B cell (primary cell): ENCODE results near the gene MX1. TPM values are rescaled to one million over a fixed set of nuclear protein-coding genes. Genes with fewer than 3 reads are reported as not detected.

Source experiments
- ATAC-seq: fragments of 200-7000 bp; cut with Tn5 transposase; one replicate; pipeline ENCODE4 v1.10.0; 2021; ENCODE audit warnings: low read depth, mild to moderate bottlenecking, moderate number of reproducible peaks, moderate library complexity
- CTCF ChIA-PET: fragments of 350-600 bp; sonication (Branson Sonifier 250); formaldehyde crosslinking; loops from one replicate; lab custom pipeline; 2021; ENCODE audit warnings: antibody characterized with exemption, inconsistent platforms; lab: Charles Lee
- POLR2A ChIA-PET: fragments of 350-600 bp; sonication (Branson Sonifier 250); formaldehyde crosslinking; loops from one replicate; lab custom pipeline; 2021; ENCODE audit warnings: antibody characterized with exemption; lab: Charles Lee
- DNase-seq: peaks from one replicate; pipeline ENCODE4 v3.0.0; 2013
- H2AFZ ChIP-seq: 2 replicates; pipeline ENCODE4 v1.6.1; 2012; ENCODE audit warnings: mild to moderate bottlenecking, low read depth, low read length; ENCODE audit not compliant: insufficient read depth, poor library complexity, severe bottlenecking
- H3K27ac ChIP-seq, 2 donors: 1 replicate in 1 of 2; 2 replicates in 1 of 2; pipeline ENCODE4 v1.5.1; 2012 to 2013; ENCODE audit warnings: low read length in 2 of 2, mild to moderate bottlenecking in 2 of 2, moderate library complexity in 1 of 2
- H3K27me3 ChIP-seq, 4 experiments: fragments of 200-600 bp in 1 of 4; sonication (generic) in 1 of 4; replicated peaks in 1 of 4; 1 replicate in 2 of 4; 2 replicates in 2 of 4; pipeline versions ENCODE4 v1.6.1 to v1.7.0; 2013 to 2016; ENCODE audit warnings: low read length in 3 of 4, mild to moderate bottlenecking in 2 of 4, mixed read lengths in 1 of 4, moderate library complexity in 1 of 4; ENCODE audit not compliant: insufficient read depth in 4 of 4, control insufficient read depth in 3 of 4; ENCODE audit errors: control extremely low read depth in 1 of 4
- H3K36me3 ChIP-seq, 2 experiments: replicated peaks in 1 of 2; 1 replicate in 1 of 2; 2 replicates in 1 of 2; pipeline versions ENCODE4 v1.6.1 to v1.7.1; 2013; ENCODE audit warnings: low read length in 1 of 2; ENCODE audit not compliant: insufficient read depth in 2 of 2, control insufficient read depth in 1 of 2; ENCODE audit errors: control extremely low read depth in 1 of 2, extremely low read depth in 1 of 2
- H3K4me1 ChIP-seq, 2 donors: fragments of 200-600 bp in 1 of 2; sonication (generic) in 1 of 2; 1 replicate in 1 of 2; 2 replicates in 1 of 2; pipeline versions ENCODE4 v1.5.1 to v1.6.1; 2013 to 2017; ENCODE audit warnings: low read length in 2 of 2; ENCODE audit not compliant: control insufficient read depth in 2 of 2, insufficient read depth in 2 of 2
- H3K4me2 ChIP-seq: replicated peaks from 2 replicates; pipeline ENCODE3; 2012; ENCODE audit warnings: mild to moderate bottlenecking, low read depth, low read length; ENCODE audit not compliant: poor library complexity, severe bottlenecking
- H3K4me3 ChIP-seq, 5 experiments: fragments of 200-600 bp in 1 of 5; sonication (generic) in 1 of 5; 1 replicate in 3 of 5; 2 replicates in 2 of 5; pipeline versions ENCODE4 v1.5.1 to v1.7.0; 2011 to 2016; ENCODE audit warnings: low read length in 4 of 5, mild to moderate bottlenecking in 4 of 5, low read depth in 2 of 5, control low read depth in 1 of 5, moderate library complexity in 1 of 5; ENCODE audit not compliant: insufficient read depth in 1 of 5; ENCODE audit errors: control extremely low read depth in 1 of 5, extremely low read depth in 1 of 5
- H3K79me2 ChIP-seq: fragments of 200-600 bp; sonication (generic); one replicate; pipeline ENCODE4 v1.6.0; 2016; ENCODE audit warnings: low read length; ENCODE audit not compliant: control insufficient read depth, insufficient read depth
- H3K9ac ChIP-seq: fragments of 200-600 bp; sonication (generic); 2 replicates; pipeline ENCODE4 v1.6.1; 2017; ENCODE audit warnings: mild to moderate bottlenecking, low read length, moderate library complexity
- H3K9me3 ChIP-seq, 3 donors: one replicate each; pipeline versions ENCODE4 v1.6.1 to v1.7.1; 2013; ENCODE audit warnings: low read length in 2 of 3; ENCODE audit not compliant: control insufficient read depth in 2 of 3, insufficient read depth in 1 of 3; ENCODE audit errors: control extremely low read depth in 1 of 3
- H4K20me1 ChIP-seq: 2 replicates; pipeline ENCODE4 v1.6.0; 2012; ENCODE audit warnings: mild to moderate bottlenecking, low read length; ENCODE audit not compliant: insufficient read depth, control insufficient read depth, poor library complexity, severe bottlenecking
- H3K27ac Mint-ChIP-seq: one replicate; pipeline ENCODE4 v1.8.0; 2021; ENCODE audit warnings: mixed read lengths
- H3K27me3 Mint-ChIP-seq: one replicate; pipeline ENCODE4 v1.8.0; 2021; ENCODE audit warnings: mixed read lengths
- H3K4me1 Mint-ChIP-seq: one replicate; pipeline ENCODE4 v1.8.0; 2021; ENCODE audit warnings: mixed read lengths
- H3K4me3 Mint-ChIP-seq: one replicate; pipeline ENCODE4 v1.8.0; 2021; ENCODE audit warnings: mixed read lengths
- H3K9me3 Mint-ChIP-seq: one replicate; pipeline ENCODE4 v1.8.0; 2022; ENCODE audit warnings: mixed read lengths; ENCODE audit not compliant: insufficient read depth
- CTCF ChIP-seq: fragments of 200-600 bp; IDR thresholded peaks from one replicate; pipeline ENCODE4 v1.8.0; 2022; ENCODE audit warnings: antibody characterized with exemption, mild to moderate bottlenecking
- EZH2 ChIP-seq: IDR thresholded peaks from 2 replicates; pipeline ENCODE4 v1.6.1; 2012; ENCODE audit warnings: borderline replicate concordance, low read depth, mild to moderate bottlenecking, moderate library complexity, low read length; ENCODE audit not compliant: insufficient read depth, poor library complexity, severe bottlenecking
- WGBS: methylation state at CpG from one replicate; pipeline ENCODE4 v1.1.5; 2013; ENCODE audit warnings: missing lambda C conversion rate; ENCODE audit not compliant: insufficient coverage; 5-methylcytosine and 5-hydroxymethylcytosine counted together
- intact Hi-C: fragments of 100-400 bp; cut with micrococcal nuclease; formaldehyde crosslinking; loops from one replicate; pipeline ENCODE4 v1.10.0; 2022
- polyA plus RNA-seq: library from polyadenylated mRNA; depleted of rRNA; stranded (reverse); fragments of >200 nt; gene quantifications from 2 replicates; pipeline ENCODE4 v1.2.3, GENCODE V29; 2012
- total RNA-seq, 2 donors: library from RNA; stranded (reverse); fragments of 120-200 nt in 1 of 2; gene quantifications; 1 replicate in 1 of 2; 2 replicates in 1 of 2; pipeline versions ENCODE4 v1.2.3 to v1.2.4, GENCODE V29; 2013 to 2022

Gene MX1
- total and polyA plus RNA-seq, 2 donors (not counting 1 experiment from before 2014, with no cell fraction given), result 57.6 to 62.9 TPM

- no peak overlapping the region for H3K27ac ChIP-seq
- intact Hi-C loops, result no loop called here
- no peak overlapping the region for H3K9ac ChIP-seq
- no peak overlapping the region for H2AFZ ChIP-seq
- H3K36me3 ChIP-seq, result peaks cover 3 to 59% of the 10 kb centered on the region in 2 experiments
- peaks cover 0 to 8% (median 4%) of the 10 kb centered on the region in 3 donors for H3K9me3 ChIP-seq
- H3K79me2 ChIP-seq, result peaks cover 7% of the 10 kb centered on the region
- Mint-ChIP-seq H3K27ac (no peak overlapping the region), H3K4me1 (peaks cover 67% of the 10 kb centered on the region), H3K4me3 (peak overlapping the region; percentile 14), H3K9me3 (peaks cover 4% of the 10 kb centered on the region), H3K27me3 (no peaks in the 10 kb centered on the region)
- ChIA-PET CTCF (interaction anchor here (1.4 kb wide), 1 partner anchor 13 kb away, joined by 4 read pairs; no protein-coding TSS in a partner anchor), POLR2A (no interaction called here)
- ATAC-seq, result no peak
- no peaks in the 10 kb centered on the region for H3K27me3 ChIP-seq
- TF ChIP-seq CTCF (no peak), EZH2 (no peak)
- H3K4me1 ChIP-seq, result peaks cover 49 to 60% of the 10 kb centered on the region in 2 donors
- no peak overlapping the region for H3K4me2 ChIP-seq
- WGBS, result 96% methylated on average over 4 of the region's 9 CpGs
- peaks cover 8% of the 10 kb centered on the region for H4K20me1 ChIP-seq
- H3K4me3 ChIP-seq, result no peak overlapping the region
- no peak for DNase-seq
These were observed 4.0 kb downstream of the MX1 start for GRCh38 chr21:41429925-41430491.

- Histone ChIP-seq H3K9me3 (peaks cover 3 to 9% (median 4%) of the 10 kb centered on the region in 3 donors), H3K36me3 (peaks cover 3 to 79% of the 10 kb centered on the region in 2 experiments), H3K27ac (peak overlapping the region; percentile 6 to 19), H3K27me3 (no peaks in the 10 kb centered on the region), H3K9ac (peak overlapping the region; percentile 0), H2AFZ (no peak overlapping the region), H3K79me2 (no peaks in the 10 kb centered on the region), H3K4me1 (peaks cover 42 to 49% of the 10 kb centered on the region in 2 donors), H3K4me2 (peak overlapping the region; percentile 52), H3K4me3 (peak overlapping the region in 1 of 5 experiments; percentile 23), H4K20me1 (peaks cover 8% of the 10 kb centered on the region)
- H3K9me3 Mint-ChIP-seq, result peaks cover 4% of the 10 kb centered on the region
- no peak for TF ChIP-seq CTCF
- TF ChIP-seq EZH2, result no peak
- H3K27me3 Mint-ChIP-seq, result no peaks in the 10 kb centered on the region
- H3K4me1 Mint-ChIP-seq, result peaks cover 56% of the 10 kb centered on the region
- ATAC-seq (peak; percentile 99), DNase-seq (peak; percentile 81)
- peak overlapping the region; percentile 43 for H3K27ac Mint-ChIP-seq
- ChIA-PET CTCF (interaction anchor here (1.0 to 1.9 kb wide), 4 partner anchors 9 to 149 kb away, joined by 3 to 12 read pairs (median 4); no protein-coding TSS in a partner anchor), POLR2A (no interaction called here)
- H3K4me3 Mint-ChIP-seq, result peak overlapping the region; percentile 65
- intact Hi-C loops, result no loop called here
- 48% methylated on average over 10 of the region's 16 CpGs for WGBS
These were observed 5.9 kb downstream of the MX1 start for GRCh38 chr21:41431788-41432548.
